Coronary artery (tissue), 2 donors: ENCODE results near the gene SHCBP1L.

Experiments
- DNase-seq: peaks from one replicate; pipeline ENCODE4 v3.0.0-alpha.2; 2017; ENCODE audit warnings: low spot score
- H3K27ac ChIP-seq, 2 donors: fragments of 200-600 bp; sonication (generic); one replicate each; pipeline ENCODE4 v1.5.1; 2016 to 2019
- H3K4me3 ChIP-seq: fragments of 200-600 bp; sonication (generic); 2 replicates; pipeline ENCODE4 v1.5.1; 2016; ENCODE audit warnings: mild to moderate bottlenecking, moderate library complexity
- CTCF ChIP-seq: fragments of 200-600 bp; sonication (generic); IDR thresholded peaks from one replicate; pipeline ENCODE4 v1.5.1; 2019; ENCODE audit warnings: antibody characterized with exemption

SHCBP1L gene

GRCh38 chr1:182974506-182975191 lies 21.7 kb upstream of the SHCBP1L start:
- no peak overlapping the region for H3K27ac ChIP-seq
- no peak overlapping the region for H3K4me3 ChIP-seq
- no peak for TF ChIP-seq CTCF
- no peak for DNase-seq

- H3K4me3 ChIP-seq, result no peak overlapping the region
- DNase-seq, result no peak
- TF ChIP-seq CTCF, result no peak
- H3K27ac ChIP-seq, result no peak overlapping the region
These were observed 19.9 kb upstream of the SHCBP1L start for GRCh38 chr1:182972829-182973228.

DNA sequence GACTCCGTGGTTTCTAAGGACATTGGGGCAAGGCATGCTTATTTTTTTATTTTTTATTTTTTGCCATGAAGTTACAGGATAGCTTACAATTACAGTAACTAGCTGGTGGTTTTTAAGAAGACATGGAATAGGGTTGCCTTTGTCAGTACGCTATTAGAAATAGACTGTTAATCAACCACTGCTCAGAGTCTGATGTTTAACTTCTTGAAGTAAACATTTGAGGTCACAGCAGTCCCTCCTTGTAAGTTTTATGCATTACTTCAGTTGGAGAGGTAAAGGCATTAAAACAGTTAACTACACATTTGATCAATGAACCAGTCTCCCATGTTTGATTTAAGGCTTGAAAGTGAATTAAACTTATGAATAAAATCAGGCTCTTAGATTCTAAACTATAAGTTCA lies 19.3 kb upstream of the SHCBP1L start:
- no peak for DNase-seq
- Histone ChIP-seq H3K4me3 (no peak overlapping the region), H3K27ac (no peak overlapping the region)
- TF ChIP-seq CTCF, result no peak

DNA sequence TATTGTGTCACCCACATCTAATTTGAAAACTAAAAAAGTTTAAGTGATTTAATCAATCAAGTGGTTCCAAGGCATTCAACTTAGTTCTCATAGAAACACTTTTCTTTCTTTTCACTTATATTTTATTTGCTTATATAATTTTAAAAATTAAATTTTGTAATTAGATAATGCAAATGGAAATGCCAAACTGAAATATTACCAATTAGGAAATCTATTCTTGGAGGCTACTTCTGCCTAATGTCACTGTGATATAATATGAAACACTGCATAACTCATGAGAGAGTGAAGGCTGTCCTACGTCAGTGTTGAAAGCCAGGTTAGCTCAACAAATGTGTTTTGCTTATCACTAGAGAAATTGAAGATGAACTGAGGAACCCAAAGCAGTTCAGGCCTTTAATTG lies 18.3 kb upstream of the SHCBP1L start:
- H3K27ac ChIP-seq, result no peak overlapping the region
- no peak for DNase-seq
- H3K4me3 ChIP-seq, result no peak overlapping the region
- TF ChIP-seq CTCF, result no peak

GRCh38 chr1:182968836-182969734 lies 16.1 kb upstream of the SHCBP1L start:
- TF ChIP-seq CTCF, result no peak
- no peak for DNase-seq
- Histone ChIP-seq H3K4me3 (no peak overlapping the region), H3K27ac (no peak overlapping the region)

DNA sequence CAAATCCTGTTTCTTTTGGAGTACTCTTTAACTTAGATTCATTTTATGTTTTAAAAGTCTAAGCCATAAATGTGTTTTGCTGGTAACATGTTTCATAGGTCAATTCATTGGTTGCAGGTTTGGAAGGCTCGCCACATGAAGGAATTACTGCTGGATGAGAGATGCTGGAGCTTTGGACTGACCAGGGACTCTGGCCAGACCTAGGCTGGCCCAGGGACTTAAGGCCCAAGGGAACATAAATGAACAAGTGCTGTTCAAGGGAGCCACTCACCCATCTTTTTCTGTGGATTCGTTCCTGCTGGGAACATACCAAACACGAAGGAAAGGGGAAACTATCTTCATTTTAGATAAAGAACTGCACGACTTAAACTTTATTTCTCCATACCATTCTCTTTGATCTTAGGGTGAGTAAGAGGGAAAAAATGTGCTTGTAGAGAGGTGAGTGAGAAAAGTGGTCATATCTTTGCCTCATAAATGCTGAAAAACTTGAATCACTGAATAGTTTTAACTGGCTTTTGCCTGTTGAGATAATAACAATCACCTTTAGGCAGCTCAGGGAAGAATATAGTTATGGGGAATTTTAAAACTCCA lies 15.3 kb upstream of the SHCBP1L start:
- Histone ChIP-seq H3K4me3 (no peak overlapping the region), H3K27ac (no peak overlapping the region)
- DNase-seq, result no peak
- no peak for TF ChIP-seq CTCF
